OCI-LY3 (cell line): ENCODE data around the gene CDR2L.

Source experiments
- EZH2phosphoT487 ChIP-seq: fragments of 200-600 bp; shearing (Covaris generic); IDR thresholded peaks from 2 replicates; pipeline ENCODE4 v1.6.1; 2018; ENCODE audit warnings: antibody characterized with exemption, mixed run types, low read depth
- TF ChIP-seq, protein P1 (sequence below): fragments of 200-600, 300-600 bp; sonication (generic); IDR thresholded peaks from 2 replicates; pipeline ENCODE4 v1.5.1; 2014; ENCODE audit warnings: antibody characterized with exemption, low read length, low read depth

DNA sequence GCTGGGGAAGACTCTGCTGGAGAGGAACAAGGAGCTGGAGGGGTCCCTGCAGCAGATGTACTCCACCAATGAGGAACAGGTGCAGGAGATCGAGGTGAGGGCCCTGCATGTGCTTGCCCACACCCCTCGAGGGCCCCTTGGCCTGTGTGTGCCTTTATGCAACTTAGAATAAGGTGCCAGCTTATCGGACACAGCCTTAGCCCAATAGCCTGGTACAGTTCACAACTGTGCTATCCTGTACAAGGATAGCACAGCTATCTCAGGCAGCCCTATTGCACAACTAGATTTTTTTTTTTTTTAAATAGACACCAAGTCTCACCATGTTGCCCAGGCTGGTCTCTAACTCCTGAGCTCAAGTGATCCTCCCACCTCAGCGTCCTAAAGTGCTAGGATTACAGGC is 12.1 kb downstream of the CDR2L start:
- TF ChIP-seq, protein P1, sequence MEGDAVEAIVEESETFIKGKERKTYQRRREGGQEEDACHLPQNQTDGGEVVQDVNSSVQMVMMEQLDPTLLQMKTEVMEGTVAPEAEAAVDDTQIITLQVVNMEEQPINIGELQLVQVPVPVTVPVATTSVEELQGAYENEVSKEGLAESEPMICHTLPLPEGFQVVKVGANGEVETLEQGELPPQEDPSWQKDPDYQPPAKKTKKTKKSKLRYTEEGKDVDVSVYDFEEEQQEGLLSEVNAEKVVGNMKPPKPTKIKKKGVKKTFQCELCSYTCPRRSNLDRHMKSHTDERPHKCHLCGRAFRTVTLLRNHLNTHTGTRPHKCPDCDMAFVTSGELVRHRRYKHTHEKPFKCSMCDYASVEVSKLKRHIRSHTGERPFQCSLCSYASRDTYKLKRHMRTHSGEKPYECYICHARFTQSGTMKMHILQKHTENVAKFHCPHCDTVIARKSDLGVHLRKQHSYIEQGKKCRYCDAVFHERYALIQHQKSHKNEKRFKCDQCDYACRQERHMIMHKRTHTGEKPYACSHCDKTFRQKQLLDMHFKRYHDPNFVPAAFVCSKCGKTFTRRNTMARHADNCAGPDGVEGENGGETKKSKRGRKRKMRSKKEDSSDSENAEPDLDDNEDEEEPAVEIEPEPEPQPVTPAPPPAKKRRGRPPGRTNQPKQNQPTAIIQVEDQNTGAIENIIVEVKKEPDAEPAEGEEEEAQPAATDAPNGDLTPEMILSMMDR = no peak
- no peak for TF ChIP-seq EZH2phosphoT487
